Activated CD4-positive, CD25-positive, alpha-beta regulatory T cell treated with anti-CD3 and anti-CD28 coated beads, Interleukin-2, amount 50 U/mL, for 16 hours (primary cell): ENCODE measurements around the gene SLC35E4.
"Not testable (repeated sequence)": the region's sequence is repeated elsewhere in the genome, so short reads cannot be mapped to it uniquely, and the experiment has no call there.

Experiments
- DNase-seq: peaks from one replicate; pipeline ENCODE4 v3.0.0-alpha.2; 2020; ENCODE audit warnings: low read depth, low spot score

SLC35E4 gene

GRCh38 chr22:30650508-30651116 lies 15.0 kb downstream of the SLC35E4 start:
- DNase-seq, result no peak

DNA sequence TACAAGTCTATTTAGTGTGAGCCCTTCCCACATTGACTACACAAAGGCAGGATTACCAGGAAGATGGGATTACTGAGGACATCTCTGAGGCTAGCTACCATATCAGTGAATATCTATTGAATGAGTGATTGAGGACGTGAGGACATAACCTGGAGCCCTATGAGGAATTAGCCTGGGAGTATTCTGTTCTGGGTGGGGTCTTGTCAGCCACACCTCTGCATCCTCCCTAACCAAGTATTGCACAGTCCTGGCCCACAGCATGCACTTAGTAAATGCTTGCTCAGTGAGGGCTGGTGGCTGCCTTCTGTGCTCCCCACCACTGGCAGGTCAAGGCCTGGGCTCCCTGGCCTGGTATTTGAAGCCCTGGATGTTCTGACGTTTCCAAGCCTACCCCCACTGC lies 17.3 kb downstream of the SLC35E4 start:
- no peak for DNase-seq

DNA sequence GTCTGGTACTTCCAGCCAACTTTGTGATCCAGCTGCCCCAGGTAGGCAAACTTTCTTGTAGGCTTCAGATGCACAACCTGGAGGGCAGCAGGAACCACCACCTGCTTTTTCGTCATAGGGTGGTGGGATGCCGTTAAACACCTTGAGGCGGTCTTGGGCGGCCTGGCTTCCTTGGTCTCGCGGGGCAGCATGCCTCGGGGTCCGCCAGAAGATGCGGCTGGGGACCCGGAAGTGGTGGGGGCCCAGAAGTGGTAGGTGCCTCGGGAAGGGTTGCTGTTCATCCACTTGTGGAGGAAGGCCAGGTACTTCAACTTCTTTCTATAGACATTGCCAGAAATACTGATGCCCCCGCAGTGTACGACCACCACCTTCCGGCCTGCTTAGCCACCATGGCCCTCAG lies 18.8 kb downstream of the SLC35E4 start:
- DNase-seq, result no peak

GRCh38 chr22:30655532-30655931 lies 20.0 kb downstream of the SLC35E4 start:
- DNase-seq, result no peak

DNA sequence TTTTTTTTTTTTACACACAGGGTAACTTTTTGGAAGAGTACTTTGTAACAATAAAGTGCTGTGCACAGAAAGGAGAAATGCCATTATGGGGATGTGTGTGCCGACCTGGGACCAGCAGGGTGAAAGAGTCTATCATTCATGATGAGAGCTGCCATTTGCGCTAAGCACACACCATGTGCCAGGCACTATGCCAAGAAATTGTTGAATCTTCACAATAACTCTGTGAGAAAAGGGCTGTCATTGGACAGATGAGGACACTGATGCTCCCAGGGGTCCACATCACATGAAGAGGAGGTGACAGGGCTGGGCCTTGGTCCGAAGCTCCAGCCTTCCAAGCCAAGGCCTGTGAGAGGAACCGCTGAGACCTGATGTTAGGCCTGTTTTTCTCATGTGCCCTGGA lies 26.5 kb downstream of the SLC35E4 start:
- no peak for DNase-seq

DNA sequence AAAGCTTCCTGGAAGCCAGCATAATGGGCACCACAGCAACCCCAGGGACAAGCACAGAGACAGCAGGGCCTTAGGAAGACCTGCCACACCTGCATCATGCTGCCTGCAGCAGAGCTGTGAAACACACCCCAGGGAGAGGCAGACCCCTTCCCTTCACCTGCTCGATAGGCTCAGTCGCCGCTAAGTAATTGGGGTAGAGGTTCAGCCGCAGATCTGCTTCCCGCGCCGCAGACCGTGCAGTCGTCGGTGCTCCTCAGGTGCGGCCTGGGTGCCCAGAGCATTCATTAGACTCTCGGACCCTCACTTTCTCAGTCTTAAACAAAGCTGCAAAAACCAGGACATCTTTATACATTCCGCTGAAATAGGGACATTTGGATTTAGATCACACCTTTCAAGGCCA lies 29.2 kb downstream of the SLC35E4 start:
- no peak for DNase-seq

- DNase-seq, result no peak
Observed at GRCh38 chr22:30665266-30665665, 29.7 kb downstream of the SLC35E4 start.

- no peak for DNase-seq
Observed at GRCh38 chr22:30665786-30666185, 30.2 kb downstream of the SLC35E4 start.

GRCh38 chr22:30667107-30667493 lies 31.5 kb downstream of the SLC35E4 start:
- DNase-seq, result no peak

DNA sequence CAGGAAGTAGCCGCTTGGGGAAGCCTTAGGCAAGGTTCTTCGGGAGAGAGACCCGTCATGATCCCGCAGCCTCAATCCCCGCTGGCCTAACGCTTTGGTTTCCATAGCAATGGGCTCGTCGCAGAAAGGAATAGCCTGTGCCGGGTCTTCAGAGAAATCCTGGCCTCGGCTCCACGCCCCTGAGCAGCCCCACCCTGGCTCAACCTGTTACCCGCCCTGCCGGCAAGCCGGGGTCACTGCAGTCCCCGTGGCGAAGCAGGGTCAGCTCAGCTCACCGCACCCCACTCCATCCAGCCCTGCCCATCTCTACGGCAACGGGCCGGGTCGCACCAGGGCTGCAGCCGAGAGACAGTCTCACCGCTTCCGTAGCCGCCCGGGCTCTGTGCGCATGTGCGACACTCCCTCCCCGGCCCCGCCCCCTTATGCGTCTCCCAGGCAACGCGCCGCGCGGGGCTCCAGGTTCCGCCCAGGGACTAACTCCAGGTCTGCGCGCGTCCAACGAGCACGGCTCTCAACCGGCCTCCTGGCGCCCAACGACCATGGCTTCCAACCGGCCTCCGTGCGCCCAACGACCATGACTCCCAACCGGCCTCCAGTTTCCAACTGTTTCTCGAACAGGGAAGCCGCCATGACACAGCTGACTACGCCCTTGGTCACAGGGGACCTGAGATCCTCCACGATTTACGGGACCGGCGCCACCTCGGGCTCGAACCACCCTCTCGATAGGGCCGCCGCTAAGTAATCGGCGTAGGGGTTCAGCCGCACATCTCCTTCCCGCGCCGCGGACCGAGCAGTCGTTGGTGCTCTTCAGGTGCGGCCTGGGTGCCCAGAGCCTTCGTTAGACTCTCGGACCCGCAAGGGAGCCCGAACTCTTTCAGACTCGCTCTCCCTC lies 32.2 kb downstream of the SLC35E4 start, which contains the start of gene DUSP18:
TSS of gene DUSP18 (minus strand) at position 382 of the 892 bp plus-strand sequence. CDS start 3,872 bp downstream, outside the sequence.
- DNase-seq, result peak; percentile 86

- DNase-seq, result no peak
Observed at GRCh38 chr22:30668386-30668710, 32.8 kb downstream of the SLC35E4 start.

DNA sequence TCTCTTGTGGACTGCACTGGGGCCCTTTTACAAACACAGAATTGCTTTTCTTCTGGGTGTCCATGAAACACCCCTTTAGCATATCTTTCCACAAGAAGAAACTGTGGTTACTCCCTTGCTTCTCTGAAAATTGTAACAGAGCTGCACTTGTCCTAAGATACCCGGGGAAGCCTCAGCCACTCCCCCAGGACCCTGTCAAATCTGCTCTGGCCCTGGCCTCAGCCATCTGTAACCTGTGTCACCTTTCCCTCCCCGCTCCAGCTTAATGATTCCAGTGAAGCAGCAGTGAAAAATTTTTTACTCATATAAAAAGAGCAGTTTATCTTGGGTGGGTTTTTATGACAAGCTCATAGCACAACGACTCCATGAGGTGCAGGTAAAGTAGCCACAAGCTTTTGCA lies 35.5 kb downstream of the SLC35E4 start:
- no peak for DNase-seq

DNA sequence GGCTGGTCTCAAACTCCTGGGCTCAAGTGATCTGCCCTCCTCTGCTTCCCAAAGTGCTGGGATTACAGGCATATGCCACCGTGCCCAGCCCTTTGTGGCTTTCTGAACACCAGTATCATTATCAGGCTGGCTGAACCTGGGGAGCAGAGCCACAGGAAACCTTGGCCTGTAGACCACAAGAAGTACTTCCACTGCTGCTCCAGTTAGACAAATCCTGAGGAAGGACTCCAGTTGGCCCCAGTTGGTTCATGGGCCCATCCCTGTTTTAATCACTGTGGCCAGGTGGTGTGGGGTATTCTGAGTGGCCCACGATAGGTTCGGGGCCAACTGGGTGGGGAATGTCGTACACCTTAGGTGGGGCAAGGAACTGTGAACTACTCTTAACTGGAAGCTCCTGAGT lies 37.6 kb downstream of the SLC35E4 start:
- no peak for DNase-seq

DNA sequence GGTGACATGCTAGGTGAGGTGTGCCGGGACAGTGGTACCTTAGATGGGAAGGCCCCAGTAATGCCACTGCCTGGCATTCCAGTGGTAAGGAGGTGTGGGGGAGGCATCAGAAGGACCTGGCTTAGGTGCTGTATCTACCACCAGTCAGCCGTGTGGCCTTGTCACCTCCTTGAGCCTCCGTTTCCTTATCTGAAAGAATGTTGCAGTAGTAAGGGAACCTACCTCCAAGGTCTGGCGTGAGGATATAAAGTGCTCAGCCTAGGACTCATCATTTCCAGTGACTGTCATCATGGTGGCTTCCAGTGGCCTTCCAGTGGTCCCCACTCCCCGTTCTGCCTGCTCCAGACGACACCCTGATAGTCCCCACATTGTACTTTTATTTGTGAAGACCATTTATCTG lies 38.9 kb downstream of the SLC35E4 start:
- no peak for DNase-seq

- no peak for DNase-seq
Observed at GRCh38 chr22:30675436-30675835, 39.9 kb downstream of the SLC35E4 start.

- not testable (repeated sequence) for DNase-seq
Observed at GRCh38 chr22:30676565-30676964, 41.0 kb downstream of the SLC35E4 start.

GRCh38 chr22:30679895-30680690 lies 44.5 kb downstream of the SLC35E4 start:
- not testable (repeated sequence) for DNase-seq

GRCh38 chr22:30680991-30681770 lies 45.6 kb downstream of the SLC35E4 start:
- DNase-seq, result no peak

DNA sequence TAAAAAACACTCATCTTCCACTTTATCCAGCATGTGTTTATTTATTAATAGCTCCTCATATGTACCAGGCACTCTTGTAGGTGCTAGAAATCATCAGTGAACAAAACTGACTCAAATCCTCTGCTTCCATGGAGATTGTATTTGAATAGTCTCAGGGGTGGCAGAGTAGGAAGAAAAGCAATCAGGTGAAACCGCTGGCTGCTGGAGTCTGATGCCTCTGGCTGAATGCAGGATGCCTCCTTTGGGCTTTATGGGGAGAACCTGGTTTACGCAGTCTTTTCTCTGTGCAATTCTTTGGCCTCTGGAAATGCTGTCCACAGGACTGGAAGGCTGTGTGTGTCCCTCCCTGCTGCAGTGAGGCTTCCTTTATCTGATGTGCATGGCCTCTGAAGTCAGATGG lies 46.2 kb downstream of the SLC35E4 start:
- DNase-seq, result no peak

DNA sequence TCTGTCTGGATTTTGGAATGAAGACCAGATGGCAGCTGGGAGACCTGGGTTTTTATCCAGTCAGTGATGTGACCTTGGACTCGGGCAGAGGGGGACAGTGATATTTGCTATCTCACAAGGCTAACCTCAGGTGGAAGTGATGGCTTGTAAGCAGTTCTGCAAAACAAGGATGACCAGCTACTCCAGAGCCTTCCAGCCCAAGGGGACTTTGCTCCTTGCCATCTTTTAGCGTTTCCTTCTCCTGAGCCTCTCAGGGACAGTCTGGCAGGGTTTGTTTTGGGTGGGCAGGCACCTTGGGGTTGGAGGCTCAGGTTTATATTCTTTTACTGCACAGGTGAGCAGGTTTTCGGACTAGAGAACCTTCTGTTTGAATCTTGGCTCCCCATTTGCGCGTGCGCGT lies 49.6 kb downstream of the SLC35E4 start:
- DNase-seq, result no peak

DNA sequence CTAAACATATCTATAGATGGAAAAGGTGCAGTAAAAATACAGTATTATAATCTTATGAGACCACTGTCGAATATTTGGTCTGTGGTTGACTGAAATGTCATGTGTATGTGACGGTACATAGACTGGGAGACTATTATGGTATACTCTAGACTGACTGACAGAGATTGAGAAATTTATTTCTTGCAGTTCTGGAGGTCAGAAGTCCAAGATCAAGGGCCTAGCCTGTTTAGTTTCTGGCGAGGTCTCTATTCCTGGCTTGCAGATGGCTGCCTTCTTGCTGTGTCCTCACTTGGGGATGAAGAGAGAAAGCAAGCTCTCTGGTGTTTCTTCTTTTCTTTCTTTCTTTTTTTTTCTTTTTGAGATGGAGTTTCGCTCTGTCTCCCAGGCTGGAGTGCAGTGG lies 51.8 kb downstream of the SLC35E4 start:
- no peak for DNase-seq

DNA sequence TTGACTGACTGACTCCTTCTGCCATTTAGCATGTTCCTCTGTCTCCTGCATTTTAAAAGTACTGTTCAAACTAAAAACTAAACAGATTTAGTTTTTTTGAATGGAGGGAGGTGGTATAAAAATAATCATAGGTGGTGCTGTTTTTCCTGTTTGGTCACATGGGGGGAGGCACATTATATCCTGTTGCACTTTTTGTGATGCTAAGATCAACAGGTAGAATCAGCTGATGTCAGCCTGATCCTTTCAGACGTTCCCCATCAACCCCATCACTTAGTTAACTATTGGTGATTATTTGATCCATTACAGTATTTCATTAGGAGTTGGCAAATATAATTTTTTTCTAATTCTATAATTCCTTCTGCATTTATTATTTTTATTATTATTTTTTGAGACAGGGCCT lies 54.0 kb downstream of the SLC35E4 start:
- DNase-seq, result no peak
